Measurements from ENCODE around the gene RNF157. TPM values are rescaled to one million over a fixed set of nuclear protein-coding genes. Genes with fewer than 3 reads are reported as not detected.

Gene RNF157
- total RNA-seq, 4 donors from 2014 or later: 0.85 to 3.4 (median 1.3) TPM

GRCh38 chr17:76136276-76137000 is 103.9 kb downstream of the RNF157 start:
- no peak for TF ChIP-seq POLR2AphosphoS5 (IDR thresholded peaks at IDR 0.05)
- TF ChIP-seq CTCF (IDR thresholded peaks at IDR 0.05): no peak
- no peak for TF ChIP-seq POLR2A (IDR thresholded peaks at IDR 0.05)
- TF ChIP-seq EP300 (IDR thresholded peaks at IDR 0.05): no peak
- DNase-seq (ENCODE audit: low spot score in 2 of 2): no peak
- Histone ChIP-seq H3K4me1 (peaks cover 34% of the 10 kb centered on the region), H3K27ac (no peak overlapping the region), H3K4me3 (no peak overlapping the region), H3K36me3 (no peaks in the 10 kb centered on the region), H3K27me3 (peaks cover 77% of the 10 kb centered on the region), H3K9me3 (no peaks in the 10 kb centered on the region)
- 67% methylated on average over 15 of the region's 16 CpGs for WGBS

GRCh38 chr17:76135810-76136188 is 104.5 kb downstream of the RNF157 start:
- 42% methylated on average over 2 of the region's 8 CpGs for WGBS
- Histone ChIP-seq H3K36me3 (no peaks in the 10 kb centered on the region), H3K4me1 (peaks cover 28% of the 10 kb centered on the region), H3K4me3 (no peak overlapping the region), H3K9me3 (no peaks in the 10 kb centered on the region), H3K27ac (no peak overlapping the region), H3K27me3 (peaks cover 82% of the 10 kb centered on the region)
- TF ChIP-seq EP300 (IDR thresholded peaks at IDR 0.05) (no peak), POLR2A (IDR thresholded peaks at IDR 0.05) (no peak), CTCF (IDR thresholded peaks at IDR 0.05) (no peak), POLR2AphosphoS5 (IDR thresholded peaks at IDR 0.05) (no peak)
- DNase-seq (ENCODE audit: low spot score in 2 of 2): no peak

GRCh38 chr17:76134911-76135809 is 105.1 kb downstream of the RNF157 start:
- TF ChIP-seq EP300 (IDR thresholded peaks at IDR 0.05) (no peak), POLR2AphosphoS5 (IDR thresholded peaks at IDR 0.05) (no peak), POLR2A (IDR thresholded peaks at IDR 0.05) (no peak), CTCF (IDR thresholded peaks at IDR 0.05) (no peak)
- peaks cover 80% of the 10 kb centered on the region for H3K27me3 ChIP-seq
- no peak for DNase-seq (ENCODE audit: low spot score in 2 of 2)
- H3K9me3 ChIP-seq: no peaks in the 10 kb centered on the region
- H3K4me1 ChIP-seq: peaks cover 21% of the 10 kb centered on the region
- 55% methylated on average over 20 of the region's 22 CpGs for WGBS
- H3K4me3 ChIP-seq: no peak overlapping the region
- H3K27ac ChIP-seq: no peak overlapping the region
- no peaks in the 10 kb centered on the region for H3K36me3 ChIP-seq

- 42% methylated on average over 16 of the region's 21 CpGs for WGBS
- H3K36me3 ChIP-seq: no peaks in the 10 kb centered on the region
- H3K27me3 ChIP-seq: peaks cover 56% of the 10 kb centered on the region
- peaks cover 13% of the 10 kb centered on the region for H3K4me1 ChIP-seq
- no peaks in the 10 kb centered on the region for H3K9me3 ChIP-seq
- no peak for DNase-seq (ENCODE audit: low spot score in 2 of 2)
- TF ChIP-seq CTCF (IDR thresholded peaks at IDR 0.05) (no peak), POLR2A (IDR thresholded peaks at IDR 0.05) (no peak), EP300 (IDR thresholded peaks at IDR 0.05) (no peak), POLR2AphosphoS5 (IDR thresholded peaks at IDR 0.05) (no peak)
- H3K4me3 ChIP-seq: no peak overlapping the region
- no peak overlapping the region for H3K27ac ChIP-seq
These were observed 107.5 kb downstream of the RNF157 start for GRCh38 chr17:76132574-76133338.
